NOMO-1 (cell line): ENCODE data around the gene VTCN1.
"Not testable (repeated sequence)": the region's sequence is repeated elsewhere in the genome, so short reads cannot be mapped to it uniquely, and the experiment has no call there.

ENCODE experiments used
- DNase-seq, 2 experiments: peaks; one replicate each; lab custom pipeline; 2025; ENCODE audit not compliant: unreplicated experiment in 2 of 2; lab: John Stamatoyannopoulos, UW

The VTCN1 gene

DNA sequence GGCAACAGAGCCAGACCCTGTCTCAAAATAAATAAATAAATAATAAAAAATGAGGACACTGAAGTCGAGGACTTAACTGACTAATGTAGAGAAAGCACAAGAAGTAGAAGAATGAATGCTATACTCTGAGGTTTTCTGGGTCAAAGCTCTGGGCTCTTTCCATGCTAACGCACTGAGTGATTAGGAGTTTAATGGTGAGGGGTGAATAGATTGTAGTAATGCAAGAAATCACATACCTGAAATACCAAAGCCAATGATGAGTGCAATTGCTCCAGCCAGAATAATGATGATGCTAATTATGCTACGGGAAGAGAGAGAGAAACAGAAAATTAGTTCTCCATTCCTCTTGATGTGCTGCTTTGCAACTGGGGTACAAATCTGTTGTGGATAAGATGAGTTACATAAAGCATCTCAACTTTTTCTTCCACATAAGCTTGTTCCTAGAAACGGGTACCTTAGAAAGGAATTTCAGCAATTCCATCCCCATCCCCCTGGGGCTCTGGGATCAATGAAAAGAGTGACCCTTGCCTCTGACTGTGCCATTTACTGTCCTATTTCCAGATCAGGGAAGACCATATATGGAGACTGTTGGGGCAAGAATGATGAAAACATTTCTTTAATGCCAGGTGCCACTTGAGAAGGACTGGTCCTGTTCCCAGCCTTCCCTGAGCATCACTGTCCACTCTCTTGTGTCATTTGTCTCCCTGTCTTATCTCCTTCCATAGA, 40.7 kb downstream of the VTCN1 start:
- DNase-seq, result no peak

DNA sequence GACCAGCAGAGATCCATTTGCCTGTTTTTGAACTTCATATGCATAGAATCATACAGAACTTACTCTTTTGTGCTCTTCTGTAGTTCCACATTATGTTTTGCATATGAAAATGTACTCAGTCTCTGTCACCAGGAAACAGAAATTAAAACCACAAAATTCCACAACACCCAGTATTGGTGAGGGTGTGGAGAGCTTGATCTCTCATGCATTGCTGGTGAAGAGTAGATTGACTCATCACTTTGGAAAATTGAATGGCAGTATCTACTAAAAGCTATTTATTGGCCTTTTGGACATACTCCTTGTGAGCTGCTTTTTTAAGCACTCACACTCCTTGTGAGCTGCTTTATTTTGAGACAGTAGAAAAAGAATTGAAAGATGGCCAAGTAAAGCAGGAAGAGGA, 43.3 kb downstream of the VTCN1 start:
- no peak for DNase-seq

DNA sequence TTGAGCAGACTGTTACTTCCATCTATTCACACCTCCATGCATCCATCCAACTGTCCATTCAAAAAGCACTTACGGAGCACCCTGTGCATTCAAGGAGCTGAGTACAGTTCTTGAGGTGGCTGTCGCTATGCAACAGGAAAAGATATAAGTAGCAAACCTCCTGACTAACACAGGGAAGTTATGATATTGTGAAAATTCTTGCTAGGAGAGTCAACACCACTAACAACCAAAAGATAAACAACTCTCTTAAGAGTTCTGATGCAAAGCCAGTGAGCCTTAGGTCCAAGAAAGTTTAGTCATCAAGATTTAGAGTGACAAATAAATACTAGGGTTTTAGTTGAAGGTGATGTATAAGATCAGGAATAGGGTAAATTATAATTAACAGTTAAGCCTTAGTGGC, 44.7 kb downstream of the VTCN1 start:
- no peak for DNase-seq

DNA sequence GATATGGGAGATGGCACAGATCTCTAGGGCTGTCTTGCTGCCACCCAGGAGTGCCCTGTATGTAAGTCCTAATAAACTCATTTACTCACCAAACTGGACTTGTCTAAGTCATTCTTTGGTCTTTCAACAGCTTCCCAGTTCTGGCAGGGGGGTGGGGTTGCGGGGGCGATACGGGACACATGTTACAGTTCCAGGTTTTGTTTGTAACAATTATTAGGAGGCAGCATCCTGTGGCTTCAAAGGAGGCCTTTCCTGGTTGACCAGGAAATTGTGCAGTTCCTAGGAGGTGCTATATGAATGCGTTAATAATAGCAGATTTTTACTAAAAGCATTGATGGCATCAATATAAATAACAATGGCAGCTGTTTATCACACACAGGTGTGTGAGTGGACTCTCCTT, 46.5 kb downstream of the VTCN1 start:
- no peak for DNase-seq

DNA sequence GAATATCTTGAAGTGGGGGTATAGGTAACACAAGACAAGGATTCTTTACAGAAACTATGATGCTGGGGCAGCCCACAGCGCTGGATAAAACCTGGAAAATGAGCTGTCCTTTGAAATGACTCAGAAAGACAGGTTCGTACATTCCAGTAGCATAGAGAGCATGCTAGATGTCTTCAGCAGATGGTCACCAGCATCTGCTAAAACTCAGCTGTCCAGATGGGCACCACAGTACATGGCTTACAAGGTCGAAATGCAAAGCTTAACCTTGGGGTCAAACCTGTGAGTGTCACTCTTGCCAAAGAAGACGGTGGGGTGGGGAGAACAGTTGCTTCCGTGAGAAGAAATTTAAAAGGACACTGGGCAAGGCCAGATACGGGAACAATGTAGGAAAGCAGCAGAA, 47.9 kb downstream of the VTCN1 start:
- DNase-seq, result no peak

DNA sequence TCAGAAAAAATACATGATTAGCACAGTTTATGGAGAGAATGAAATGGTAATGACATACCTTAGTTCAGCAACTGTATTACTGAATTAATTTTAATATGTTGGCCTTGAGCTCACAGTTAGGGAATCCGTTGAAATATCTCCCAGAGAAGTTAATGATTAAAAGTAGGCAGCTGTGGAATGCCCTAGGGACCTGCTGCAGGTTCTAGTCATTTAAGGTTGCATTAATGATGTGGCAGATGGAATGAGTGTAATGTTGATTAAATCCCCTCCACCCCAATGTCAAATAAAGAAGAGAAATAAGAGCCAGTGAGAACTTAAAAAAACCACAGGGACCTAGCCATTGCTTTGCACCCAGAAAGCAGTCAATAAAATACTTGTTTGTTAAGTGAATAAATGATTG, 48.8 kb downstream of the VTCN1 start:
- no peak for DNase-seq

DNA sequence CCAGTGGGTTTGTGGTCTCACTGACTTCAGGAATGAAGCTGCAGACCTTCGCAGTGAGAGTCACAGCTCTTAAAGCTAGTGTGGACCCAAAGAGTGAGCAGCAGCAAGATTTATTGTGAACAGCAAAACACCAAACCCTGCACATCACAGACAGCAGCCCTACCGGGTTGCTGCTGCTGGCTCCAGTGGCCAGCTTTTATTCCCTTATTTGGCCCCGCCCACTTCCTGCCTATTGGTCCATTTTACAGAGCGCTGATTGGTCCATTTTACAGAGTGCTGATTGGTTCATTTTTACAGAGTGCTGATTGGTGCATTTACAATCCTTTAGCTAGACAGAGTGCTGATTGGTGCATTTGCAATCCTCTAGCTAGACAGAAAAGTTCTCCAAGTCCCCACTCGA, 59.4 kb downstream of the VTCN1 start:
- not testable (repeated sequence) for DNase-seq

DNA sequence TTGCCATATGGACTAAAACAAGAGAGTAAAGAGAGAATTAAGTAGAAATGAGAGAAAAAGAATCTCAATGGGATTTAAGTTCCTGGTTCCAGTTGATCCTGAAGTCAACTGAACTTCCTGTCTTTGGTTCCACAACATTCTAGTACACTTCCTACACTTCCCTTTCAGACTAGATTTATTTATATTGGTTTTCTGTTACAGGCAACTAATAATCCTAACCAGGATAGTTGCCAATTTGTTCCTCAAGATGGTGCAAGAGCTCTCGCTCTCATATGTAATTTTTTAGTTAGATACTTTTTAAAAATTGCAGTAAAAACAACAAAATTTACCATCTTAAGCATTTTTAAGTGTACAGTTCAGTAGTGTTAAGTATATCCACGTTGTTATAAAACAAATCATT, 60.4 kb downstream of the VTCN1 start:
- DNase-seq, result no peak

DNA sequence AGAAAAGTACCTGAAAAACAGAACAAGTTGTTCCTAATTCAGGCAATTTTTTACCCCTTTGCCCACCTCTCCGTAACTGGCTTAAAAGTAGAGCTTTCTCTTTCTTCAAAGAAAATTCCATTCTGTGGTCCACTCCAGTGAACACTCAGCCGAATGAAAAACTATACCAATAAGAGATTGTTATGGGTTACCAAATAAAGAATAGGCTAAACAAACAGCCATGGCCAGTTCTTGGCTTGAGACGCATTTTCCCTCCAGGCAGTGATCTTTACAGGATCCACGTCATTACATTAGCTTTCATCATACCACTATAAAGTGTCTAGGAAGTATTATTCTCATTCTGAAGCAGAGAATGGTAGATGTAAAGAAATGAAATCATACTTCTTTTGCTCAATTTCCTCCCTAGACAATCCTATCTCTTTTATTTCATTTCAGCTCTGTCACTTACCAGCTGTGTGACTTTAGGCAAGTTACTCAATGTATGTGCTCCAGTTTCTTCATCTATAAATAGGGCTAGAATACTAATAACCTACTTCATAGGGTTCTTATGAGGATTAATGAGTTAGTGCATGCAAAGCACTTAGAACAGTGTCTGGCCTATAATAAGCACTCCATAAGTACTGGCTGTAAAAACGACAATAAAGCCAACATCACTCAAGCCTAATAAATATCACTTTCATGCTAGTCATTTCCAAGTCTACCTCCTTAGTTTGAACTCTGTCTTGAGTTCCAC, 62.7 kb downstream of the VTCN1 start:
- no peak for DNase-seq

DNA sequence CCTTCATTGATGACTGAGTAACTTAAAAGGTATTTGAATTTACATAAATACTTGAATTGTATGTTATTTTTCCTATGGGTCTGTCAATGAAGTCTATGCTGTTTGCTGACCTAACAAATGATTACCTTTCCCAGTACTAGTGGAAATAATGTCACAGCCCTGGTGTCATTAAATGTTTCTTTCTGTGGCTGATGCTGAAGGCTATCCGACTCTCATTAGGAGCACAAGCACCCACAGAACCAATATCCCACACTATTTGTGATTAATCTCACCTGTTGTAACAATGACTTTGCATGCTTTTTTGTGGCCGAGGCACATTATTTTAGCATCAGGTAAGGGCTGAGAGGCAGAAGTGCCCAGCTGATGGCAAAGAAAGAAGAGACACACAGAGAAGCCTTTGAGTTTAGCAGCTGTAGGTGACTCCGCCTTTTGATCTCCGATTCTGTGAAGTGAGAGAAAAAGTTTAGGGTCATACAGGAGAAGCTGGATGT, 63.3 kb downstream of the VTCN1 start:
- DNase-seq, result no peak

DNA sequence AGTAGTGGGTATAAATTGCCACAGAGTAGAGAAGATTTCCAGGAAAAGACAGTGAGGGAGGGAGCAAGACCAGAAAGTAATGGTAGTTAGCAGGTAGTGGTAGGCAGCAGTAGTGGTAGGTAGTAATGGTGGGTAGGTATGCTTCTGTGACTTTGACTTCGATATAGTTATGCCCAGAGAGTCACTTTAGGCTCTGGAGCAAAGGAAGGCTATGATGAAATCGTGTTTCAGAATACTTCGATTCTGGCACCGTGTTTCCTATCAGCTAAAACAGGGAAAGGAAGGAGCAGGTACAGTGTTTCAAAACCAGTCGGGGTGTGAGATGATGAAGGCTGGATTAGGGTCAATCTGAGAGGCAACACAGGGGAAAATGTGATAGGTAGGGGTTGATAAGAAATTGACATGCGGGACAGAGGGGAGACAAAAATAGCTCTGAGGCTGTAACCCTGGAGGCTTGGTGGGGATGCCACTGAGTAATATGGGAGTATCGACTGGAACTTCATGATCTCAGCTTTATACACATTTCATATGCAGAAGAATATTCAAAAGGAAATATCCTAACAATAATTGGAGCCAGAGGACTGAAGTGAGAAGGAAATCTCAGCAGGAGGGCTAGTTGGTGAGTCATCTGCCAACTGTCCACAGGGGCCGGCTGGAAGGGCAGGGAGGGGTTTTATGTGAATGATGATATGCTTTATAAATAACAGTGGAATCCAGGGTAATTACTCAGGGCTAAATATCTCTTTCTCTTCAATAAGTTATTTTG, 64.0 kb downstream of the VTCN1 start:
- DNase-seq, result no peak

DNA sequence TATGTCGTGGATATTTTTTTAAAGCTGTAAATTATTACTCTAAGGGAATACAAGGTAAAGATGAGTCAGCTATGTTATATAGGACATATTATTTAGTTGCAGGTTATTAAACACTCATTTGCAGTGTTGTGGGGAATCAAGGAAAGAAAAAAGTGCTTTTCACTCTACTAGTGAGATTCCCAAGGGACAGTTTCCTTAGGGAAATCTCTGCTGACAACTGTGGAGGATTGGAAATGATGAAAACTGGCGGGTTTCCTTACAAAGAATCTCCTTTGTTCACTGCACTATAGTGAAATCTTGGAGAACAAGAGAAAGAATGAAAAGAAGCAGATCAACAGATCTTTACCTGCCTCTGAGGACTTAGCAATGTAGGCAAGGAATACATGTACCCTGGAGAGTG, 64.7 kb downstream of the VTCN1 start:
- DNase-seq, result no peak

DNA sequence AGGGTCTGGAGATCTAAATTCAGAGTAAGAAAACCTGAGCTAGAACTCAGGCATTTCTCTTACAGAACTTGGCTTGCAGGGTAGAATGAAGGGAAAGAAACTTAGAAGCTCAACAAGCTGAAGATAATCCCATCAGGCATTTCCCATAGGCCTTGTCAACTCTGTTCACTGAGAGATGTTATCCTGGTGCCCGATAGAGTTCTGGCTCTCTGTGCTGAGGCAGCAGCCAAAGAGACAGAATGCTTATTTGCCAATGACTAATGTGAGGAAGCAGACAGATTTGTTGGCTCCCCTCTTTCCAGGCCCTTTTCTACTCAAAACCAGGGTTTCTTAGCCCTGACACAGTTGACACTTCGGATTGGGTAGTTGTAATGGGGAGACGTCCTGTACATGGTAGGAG, 66.9 kb downstream of the VTCN1 start:
- no peak for DNase-seq

DNA sequence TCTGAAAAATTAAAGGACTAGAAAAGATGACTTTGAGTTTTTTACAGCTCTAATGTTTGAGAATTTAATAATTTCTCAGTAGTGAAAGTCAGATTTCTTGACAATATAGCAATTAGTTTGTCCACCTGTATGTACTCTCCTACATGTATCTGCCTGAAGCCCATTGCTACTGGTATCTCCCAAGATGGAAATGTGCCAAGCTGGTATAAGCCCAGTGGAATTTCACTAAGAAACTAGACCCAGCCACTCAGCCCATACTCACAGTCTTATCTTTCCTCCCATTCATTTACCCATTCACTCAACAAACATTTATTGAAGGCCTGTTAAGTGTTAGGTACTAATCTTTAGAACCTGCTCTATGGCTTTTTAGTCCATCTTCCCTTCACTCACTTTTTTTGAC, 67.6 kb downstream of the VTCN1 start:
- DNase-seq, result no peak

DNA sequence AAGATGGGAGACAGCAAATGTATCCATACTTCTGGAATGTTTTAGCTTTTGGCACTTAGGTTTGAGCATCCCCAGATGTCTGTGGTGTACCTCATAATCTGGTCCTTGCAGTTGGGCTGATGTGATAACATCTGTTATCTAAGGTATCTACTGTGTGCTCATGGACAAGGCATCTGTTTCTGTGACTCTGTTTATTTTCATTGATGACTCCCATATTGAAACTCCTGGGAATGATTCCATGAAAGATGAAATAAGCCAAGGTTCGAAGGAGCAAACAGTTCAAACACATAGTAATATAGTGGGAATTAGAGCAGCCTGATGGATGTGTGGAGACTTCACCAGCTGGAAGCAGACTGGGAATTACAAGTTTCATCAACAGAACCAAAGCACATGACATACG, 68.5 kb downstream of the VTCN1 start:
- no peak for DNase-seq

DNA sequence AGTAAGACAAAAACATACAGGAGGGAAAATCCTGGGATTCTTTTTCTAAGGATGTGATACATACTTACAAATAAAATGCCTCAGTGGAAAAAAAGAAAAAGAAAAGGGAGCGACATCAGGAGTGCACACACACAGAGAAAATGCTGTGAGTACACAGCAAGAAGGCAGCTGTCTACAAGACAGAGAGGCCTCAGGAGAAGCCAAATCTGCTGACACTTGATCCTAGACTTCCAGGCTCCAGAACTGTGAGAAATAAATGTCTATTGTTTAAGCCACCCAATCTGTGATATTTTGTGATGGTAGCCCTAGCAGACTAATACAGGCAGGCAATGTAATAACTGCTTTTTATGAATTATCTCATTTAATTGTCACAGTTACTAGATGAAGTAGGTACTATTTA, 72.2 kb downstream of the VTCN1 start:
- DNase-seq, result no peak

DNA sequence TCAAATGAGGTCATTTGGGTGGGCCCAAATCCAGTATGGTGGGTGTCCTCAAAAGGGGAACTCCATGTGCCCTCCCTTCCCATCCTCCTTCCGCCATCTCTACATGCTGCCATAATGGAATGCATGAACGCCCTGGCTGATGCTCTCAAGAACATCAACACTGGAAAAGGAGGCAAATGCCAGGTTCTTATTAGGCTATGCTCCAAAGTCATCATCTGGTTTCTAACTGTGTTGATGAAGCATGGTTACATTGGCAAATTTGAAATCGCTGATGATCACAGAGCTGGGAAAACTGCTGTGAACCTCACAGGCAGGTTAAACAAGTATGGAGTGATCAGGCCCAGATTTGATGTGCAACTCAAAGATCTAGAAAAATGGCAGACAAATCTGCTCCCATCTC, 72.6 kb downstream of the VTCN1 start:
- DNase-seq, result no peak

DNA sequence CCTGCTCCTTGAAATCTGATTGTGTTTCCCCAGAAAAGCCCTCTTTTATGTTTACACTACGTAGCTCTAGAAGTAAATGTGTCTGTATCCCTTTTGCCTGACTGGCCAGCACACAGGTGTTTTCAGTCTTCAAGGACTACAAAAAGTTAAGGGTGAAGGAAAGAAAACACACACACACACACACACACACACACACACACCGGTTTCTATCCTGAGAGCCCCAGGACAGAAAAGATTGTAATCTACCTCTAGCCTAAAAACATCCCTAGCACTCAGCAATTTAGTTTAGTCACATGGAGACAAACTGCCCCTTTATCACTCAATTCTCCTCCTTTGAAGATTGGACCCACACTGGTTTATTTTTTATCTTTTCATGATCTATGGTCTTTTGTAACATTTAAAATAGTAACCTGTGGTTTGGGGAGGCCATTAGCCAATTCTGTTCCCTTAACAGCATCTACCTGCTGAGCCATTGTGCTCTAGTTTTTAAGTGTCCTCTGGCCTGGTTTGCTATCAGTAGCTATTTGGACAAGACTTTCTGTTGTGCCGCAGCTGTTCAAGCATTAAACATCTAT, 73.4 kb downstream of the VTCN1 start:
- DNase-seq, result no peak

DNA sequence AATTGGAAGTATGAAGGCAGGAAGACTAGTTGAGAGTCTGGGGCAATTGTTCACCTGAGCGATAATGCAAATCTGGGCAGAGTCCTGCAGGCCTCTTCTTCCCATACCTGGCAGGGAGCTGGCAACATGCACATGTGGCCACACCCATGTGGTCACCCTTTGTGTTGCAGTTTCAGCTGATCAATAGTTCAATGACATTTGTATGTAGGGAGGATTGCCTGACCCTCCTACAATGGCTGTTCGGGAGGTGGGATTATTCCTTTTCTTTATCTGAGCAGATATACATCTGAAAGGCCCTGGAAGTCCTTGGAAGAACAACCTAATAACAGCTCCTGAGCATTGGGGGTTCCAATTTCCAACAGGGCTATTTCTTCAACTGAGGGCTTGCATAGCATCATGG, 74.0 kb downstream of the VTCN1 start:
- DNase-seq, result no peak

DNA sequence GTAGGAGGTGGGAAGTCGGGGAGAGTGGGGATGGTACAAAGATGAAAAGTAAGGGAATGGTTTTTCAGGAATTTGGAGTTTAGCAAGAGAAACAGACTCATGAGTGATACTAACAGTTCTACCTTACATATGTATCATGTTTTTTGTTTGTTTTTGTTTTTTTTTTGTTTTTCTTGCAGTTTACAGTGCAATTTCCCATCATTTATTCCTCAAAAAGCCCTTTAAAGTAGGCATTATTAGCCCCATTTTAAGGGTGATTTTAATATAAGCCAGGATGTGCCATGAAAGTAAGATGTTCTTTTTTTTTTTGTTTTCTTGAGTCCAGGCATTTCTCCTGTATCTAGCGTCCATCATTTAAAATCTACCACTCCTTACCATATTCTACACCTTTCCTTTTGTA, 75.4 kb downstream of the VTCN1 start:
- no peak for DNase-seq

DNA sequence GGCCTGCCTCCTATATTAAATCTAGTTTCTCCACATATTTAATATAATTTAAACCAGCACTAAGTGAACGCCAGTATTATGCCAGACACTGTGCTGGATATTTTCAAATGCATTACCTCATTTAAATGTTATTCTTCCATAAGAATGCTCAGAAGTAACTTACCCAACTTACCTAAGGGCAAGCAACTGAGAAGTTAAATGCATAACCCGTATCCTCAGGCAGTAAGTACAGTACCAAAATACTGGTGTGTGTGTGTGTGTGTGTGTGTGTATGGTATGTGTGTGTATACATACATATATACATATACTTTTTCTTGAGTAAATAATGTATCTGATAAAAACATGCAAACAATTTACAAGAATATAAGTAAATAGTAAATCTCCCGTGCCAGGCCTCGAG, 80.2 kb downstream of the VTCN1 start:
- DNase-seq, result no peak
